Small intestine (tissue), 7 donors: ENCODE measurements around the gene PIN1. TPM values are rescaled to one million over a fixed set of nuclear protein-coding genes. Genes with fewer than 3 reads are reported as not detected.

Source experiments
- DNase-seq, 2 donors: peaks; one replicate each; pipeline versions ENCODE4 v3.0.0 to v3.0.0-alpha.2; 2013
- FAIRE-seq: peaks from 2 replicates; lab custom pipeline; 2012; peaks lifted over from hg19 to GRCh38; lab: Jason Lieb, UNC
- H3K27ac ChIP-seq, 3 donors: one replicate each; pipeline ENCODE4 v1.5.1; 2013; ENCODE audit warnings: low read length in 2 of 3, mild to moderate bottlenecking in 2 of 3, control low read depth in 1 of 3, inconsistent platforms in 1 of 3, low read depth in 1 of 3, moderate library complexity in 1 of 3
- H3K27me3 ChIP-seq, 3 donors: one replicate each; pipeline ENCODE4 v1.6.1; 2013; ENCODE audit warnings: low read length in 3 of 3, inconsistent platforms in 1 of 3; ENCODE audit not compliant: control insufficient read depth in 3 of 3, insufficient read depth in 3 of 3
- H3K36me3 ChIP-seq, 3 donors: one replicate each; pipeline ENCODE4 v1.6.1; 2013; ENCODE audit warnings: low read length in 3 of 3, inconsistent platforms in 1 of 3, low read depth in 1 of 3, mild to moderate bottlenecking in 1 of 3, moderate library complexity in 1 of 3; ENCODE audit not compliant: control insufficient read depth in 3 of 3, insufficient read depth in 2 of 3
- H3K4me1 ChIP-seq, 3 donors: one replicate each; pipeline ENCODE4 v1.6.1; 2013; ENCODE audit warnings: low read length in 2 of 3, inconsistent platforms in 1 of 3, low read depth in 1 of 3, mild to moderate bottlenecking in 1 of 3, moderate library complexity in 1 of 3; ENCODE audit not compliant: control insufficient read depth in 3 of 3, insufficient read depth in 2 of 3
- H3K4me3 ChIP-seq, 3 donors: one replicate each; pipeline ENCODE4 v1.5.1; 2013; ENCODE audit warnings: low read length in 3 of 3, control low read depth in 1 of 3, inconsistent platforms in 1 of 3, low read depth in 1 of 3, mild to moderate bottlenecking in 1 of 3, moderate library complexity in 1 of 3
- H3K9me3 ChIP-seq, 2 donors: one replicate each; pipeline ENCODE4 v1.6.1; 2013; ENCODE audit warnings: low read depth in 1 of 2, low read length in 1 of 2; ENCODE audit not compliant: control insufficient read depth in 2 of 2, insufficient read depth in 1 of 2
- WGBS, 3 donors: extraction: QIAGEN DNeasy Blood & Tissue Kit; methylation state at CpG; one replicate each; pipeline ENCODE4 v1.1.7; 2013; 5-methylcytosine and 5-hydroxymethylcytosine counted together
- polyA plus RNA-seq, 4 donors: library from polyadenylated mRNA; stranded (reverse) in 3 of 4; unstranded in 1 of 4; fragments of 200-250 nt in 3 of 4; fragments of 120-200 nt in 1 of 4; gene quantifications; one replicate each; pipeline versions ENCODE4 v1.2.1 to v1.2.3, GENCODE V29; 2013
- donor health status: healthy with polysubstance abuse.
- donor health status: control.
- donor health status: control.
- donor health status: Bipolar disorder and iron deficiency.
- donor health status: healthy.

PIN1 gene
- polyA plus RNA-seq, 4 donors = 42.5 to 109 (median 82.5) TPM

DNA sequence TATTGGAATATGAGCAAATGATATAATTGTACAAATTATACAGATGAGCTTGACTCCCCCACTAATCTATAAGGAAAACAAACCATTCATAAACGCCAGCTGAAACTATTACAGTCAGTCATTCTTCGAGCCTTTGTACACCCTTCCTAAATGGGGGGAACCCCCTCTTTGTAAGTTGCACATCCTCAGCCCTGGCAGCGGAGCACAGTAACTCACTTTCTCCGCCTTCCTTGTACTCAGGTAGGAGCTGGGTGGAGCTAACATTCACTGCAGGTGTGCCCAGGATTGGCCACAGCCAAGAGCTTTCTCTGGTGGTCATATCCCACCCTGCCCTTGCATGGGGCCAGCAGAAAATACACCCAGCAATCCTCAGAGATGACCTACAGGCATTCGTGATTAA, 28.6 kb downstream of the PIN1 start:
- H3K36me3 ChIP-seq = no peaks in the 10 kb centered on the region

DNA sequence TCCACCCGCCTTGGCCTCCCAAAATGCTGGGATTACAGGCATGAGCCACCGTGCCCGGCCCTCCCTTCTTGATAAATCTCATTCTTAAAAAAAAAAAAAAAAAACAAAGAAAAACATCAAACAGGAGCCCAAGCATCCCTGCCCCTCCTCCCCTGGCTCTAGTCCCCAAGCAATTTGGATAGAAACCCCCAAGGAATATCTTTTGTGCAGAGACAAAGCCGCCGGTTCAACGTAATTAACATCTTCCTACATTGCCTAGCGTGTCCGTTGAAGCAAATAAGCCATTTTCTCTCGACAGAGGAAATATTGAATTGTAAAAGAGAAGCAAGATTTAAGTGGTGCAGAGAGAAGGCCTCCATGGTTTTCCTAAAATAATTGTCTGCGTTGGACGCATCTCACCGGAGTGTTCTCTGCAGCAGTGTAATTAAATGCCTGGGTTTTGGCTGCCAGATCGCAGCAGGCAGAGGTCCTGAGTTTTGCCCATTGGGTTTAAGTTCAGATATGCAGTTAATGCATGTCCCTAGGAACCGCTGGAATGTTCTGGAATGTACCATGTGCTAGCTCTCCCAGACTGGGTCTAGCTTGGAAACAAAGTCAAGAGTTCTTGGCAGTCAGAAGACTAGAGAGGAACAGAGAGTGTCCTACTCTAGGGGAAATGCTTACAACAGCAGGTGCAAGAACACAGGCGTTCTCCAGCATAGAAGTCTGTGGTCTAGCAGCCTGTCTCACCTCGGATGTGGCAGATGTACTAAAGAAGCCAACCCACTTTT, 30.8 kb downstream of the PIN1 start:
- Histone ChIP-seq H3K4me3 (no peak overlapping the region), H3K9me3 (no peaks in the 10 kb centered on the region), H3K27ac (no peak overlapping the region), H3K36me3 (no peaks in the 10 kb centered on the region), H3K4me1 (no peaks in the 10 kb centered on the region), H3K27me3 (no peaks in the 10 kb centered on the region)
- 75 to 82% (median 82%) methylated on average over 16 of the region's 16 CpGs for WGBS, 3 donors
- no peak for FAIRE-seq
- peak in 1 of 2 donors; percentile 50 for DNase-seq

More for the DNA sequence above, 28.6 kb downstream of the PIN1 start:
- Histone ChIP-seq H3K9me3 (no peaks in the 10 kb centered on the region), H3K4me3 (no peak overlapping the region), H3K4me1 (no peaks in the 10 kb centered on the region), H3K27ac (peak overlapping the region in 1 of 3 donors; percentile 6), H3K27me3 (no peaks in the 10 kb centered on the region)
- WGBS, 3 donors = 55 to 73% (median 67%) methylated on average over 5 of the region's 5 CpGs
- no peak for FAIRE-seq
- DNase-seq = no peak

DNA sequence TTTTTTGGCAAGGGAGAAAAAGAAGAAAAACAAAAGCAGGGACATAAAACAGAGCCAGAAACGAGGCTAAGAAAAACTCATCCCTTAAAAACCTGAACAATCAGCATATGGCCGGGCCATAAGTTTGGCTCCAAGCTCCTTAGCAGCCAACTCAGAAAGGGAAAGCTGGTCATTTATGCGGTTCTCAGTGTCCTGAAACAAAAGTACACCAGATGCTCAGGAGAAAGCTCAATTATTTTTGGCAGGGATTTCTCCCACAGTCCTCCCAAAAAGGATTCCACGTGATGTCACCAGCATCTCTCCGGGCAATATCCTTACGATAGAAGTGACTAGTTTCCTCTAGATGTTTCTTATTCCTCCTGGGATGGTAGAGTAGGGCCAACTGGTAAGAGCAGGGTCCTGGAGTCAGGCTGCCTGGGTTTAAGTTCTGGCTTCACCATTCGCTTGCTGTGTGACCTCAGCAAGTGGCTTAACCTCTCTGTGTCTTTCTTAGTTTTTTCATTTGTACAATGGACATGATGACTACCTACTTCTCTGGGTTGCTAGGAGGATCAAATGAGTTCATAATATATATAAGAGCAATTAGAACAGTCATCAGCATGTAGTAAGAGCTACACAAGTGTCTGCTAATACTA, 34.0 kb downstream of the PIN1 start:
- Histone ChIP-seq H3K27ac (no peak overlapping the region), H3K9me3 (no peaks in the 10 kb centered on the region), H3K4me3 (no peak overlapping the region), H3K27me3 (no peaks in the 10 kb centered on the region), H3K36me3 (no peaks in the 10 kb centered on the region), H3K4me1 (no peaks in the 10 kb centered on the region)
- FAIRE-seq (no peak), DNase-seq (no peak)
- 74 to 80% (median 75%) methylated on average over 7 of the region's 7 CpGs for WGBS, 3 donors

DNA sequence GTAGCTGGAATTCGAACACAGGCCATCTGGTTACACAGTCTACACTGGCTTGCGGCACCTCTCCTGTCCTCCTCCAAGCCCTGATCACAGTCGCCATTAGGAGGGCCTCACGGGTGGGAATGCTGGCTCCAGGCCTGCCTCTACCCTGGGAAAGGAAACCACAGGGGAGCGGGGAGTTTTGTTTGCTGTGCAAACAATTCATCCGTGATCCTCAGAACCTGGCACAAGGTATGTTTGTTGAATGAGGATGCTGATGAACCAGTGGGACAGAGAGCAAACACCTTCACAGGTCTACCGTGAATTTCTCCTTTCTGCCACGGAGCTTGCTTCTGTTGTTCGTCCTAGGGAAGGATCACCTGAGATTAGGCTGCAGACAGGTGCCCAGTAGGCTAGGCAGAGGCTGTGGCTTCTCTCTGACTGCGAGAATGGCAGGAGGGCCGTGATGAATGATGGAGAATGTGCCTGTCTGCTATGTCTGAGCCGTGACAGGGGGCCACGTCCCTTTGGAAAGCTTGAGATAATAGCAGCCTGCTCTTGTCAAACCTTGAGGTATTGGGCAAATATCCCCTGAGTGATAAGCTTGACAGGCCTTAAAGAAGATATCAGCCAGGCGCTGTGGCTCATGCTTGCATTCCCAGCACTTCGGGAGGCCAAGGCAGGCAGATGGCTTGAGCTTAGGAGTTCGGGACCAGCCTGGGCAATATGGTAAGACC, 36.7 kb downstream of the PIN1 start:
- Histone ChIP-seq H3K9me3 (no peaks in the 10 kb centered on the region), H3K27ac (no peak overlapping the region), H3K4me3 (no peak overlapping the region), H3K27me3 (no peaks in the 10 kb centered on the region), H3K36me3 (no peaks in the 10 kb centered on the region), H3K4me1 (no peaks in the 10 kb centered on the region)
- WGBS, 3 donors = 28 to 58% (median 37%) methylated on average over 15 to 16 of the region's 16 CpGs
- DNase-seq (no peak), FAIRE-seq (no peak)

DNA sequence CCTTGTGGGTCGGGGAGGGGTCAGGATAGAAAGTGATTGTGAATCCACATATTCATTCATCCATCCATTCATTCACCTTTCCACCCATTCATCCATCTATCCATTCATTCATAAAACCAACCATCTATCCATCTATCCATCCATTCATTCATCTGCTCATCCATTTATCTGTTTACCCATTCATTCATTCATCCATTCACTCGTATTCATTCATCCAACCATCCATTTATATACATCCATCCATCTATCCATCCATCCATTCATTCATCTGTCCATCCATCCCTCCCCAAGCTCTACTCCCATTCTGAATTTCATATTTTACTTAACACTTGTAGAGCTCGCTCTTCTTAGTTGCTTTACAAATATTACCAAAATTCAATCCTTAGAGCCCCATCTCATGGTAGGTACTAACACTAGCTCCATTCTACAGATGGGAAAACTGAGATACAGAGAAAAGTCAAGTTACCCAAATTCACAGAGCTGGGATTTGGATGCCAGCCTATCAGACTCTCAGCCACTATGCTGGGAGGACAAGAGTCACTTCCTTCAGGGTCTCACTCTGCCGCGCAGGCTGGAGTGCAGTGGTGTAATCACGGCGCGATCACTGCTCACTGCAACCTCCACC, 37.6 kb downstream of the PIN1 start:
- Histone ChIP-seq H3K9me3 (no peaks in the 10 kb centered on the region), H3K36me3 (no peaks in the 10 kb centered on the region), H3K4me3 (no peak overlapping the region), H3K27me3 (no peaks in the 10 kb centered on the region), H3K4me1 (no peaks in the 10 kb centered on the region), H3K27ac (no peak overlapping the region)
- no peak for FAIRE-seq
- WGBS, 3 donors = 92 to 93% (median 92%) methylated on average over 8 of the region's 8 CpGs
- no peak for DNase-seq

DNA sequence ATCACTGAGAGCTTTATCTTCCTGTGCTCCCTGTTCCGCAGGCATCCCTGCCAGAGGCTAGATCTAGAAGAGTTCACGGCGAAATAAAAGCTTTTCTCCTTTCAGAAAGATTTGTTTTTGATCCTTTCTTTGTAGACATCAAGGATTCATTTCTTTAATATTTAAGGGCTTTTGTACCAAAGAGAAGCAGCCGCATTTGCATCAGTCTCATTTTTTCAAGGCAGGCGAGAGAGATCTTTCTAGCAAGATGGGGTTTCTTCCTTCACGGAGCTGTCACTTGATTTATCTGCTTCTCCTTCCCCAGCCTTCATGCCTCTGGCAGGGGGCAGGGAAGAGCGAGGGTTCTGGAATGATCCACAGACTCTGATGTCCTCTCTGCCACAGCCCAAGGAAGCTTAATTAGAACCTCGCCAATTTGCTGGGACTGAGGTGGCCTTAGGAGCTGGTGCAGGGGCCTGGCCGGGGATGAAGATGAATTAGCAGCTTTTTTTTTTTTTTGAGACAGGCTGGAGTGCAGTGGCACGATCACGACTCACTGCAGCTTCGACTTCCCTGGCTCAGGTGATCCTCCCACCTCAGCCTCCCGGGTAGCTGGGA, 40.0 kb downstream of the PIN1 start:
- H3K27me3 ChIP-seq = no peaks in the 10 kb centered on the region
- no peak overlapping the region for H3K4me3 ChIP-seq
- WGBS, 3 donors = 70 to 72% (median 71%) methylated on average over 13 of the region's 13 CpGs
- DNase-seq = no peak
- H3K9me3 ChIP-seq = peaks cover 0 to 3% of the 10 kb centered on the region in 2 donors
- no peak for FAIRE-seq
- H3K27ac ChIP-seq = no peak overlapping the region
- no peaks in the 10 kb centered on the region for H3K4me1 ChIP-seq
- no peaks in the 10 kb centered on the region for H3K36me3 ChIP-seq

DNA sequence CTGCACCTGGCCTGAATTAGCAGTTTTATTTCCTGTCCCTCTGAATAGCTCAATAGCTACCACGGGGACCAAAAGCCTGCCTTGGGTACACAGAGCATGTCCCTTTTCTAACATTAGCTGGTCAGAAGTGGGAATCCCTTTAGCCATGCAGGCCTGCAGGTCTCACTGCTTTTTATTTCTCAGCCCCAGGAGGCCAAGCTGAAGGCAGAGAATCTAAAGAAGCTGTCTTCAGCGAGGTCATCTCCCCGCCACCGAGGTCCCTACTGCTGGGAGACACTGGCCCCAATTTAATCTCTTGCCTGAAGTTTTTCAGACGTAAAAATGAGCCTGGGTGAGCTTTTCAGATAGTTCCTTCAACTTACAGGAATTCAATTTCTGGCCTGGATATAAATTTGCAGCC, 40.7 kb downstream of the PIN1 start:
- Histone ChIP-seq H3K27ac (no peak overlapping the region), H3K27me3 (no peaks in the 10 kb centered on the region), H3K9me3 (peaks cover 0 to 3% of the 10 kb centered on the region in 2 donors), H3K36me3 (no peaks in the 10 kb centered on the region), H3K4me1 (no peaks in the 10 kb centered on the region), H3K4me3 (no peak overlapping the region)
- FAIRE-seq = no peak
- DNase-seq = no peak
- 72 to 74% (median 73%) methylated on average over 5 of the region's 5 CpGs for WGBS, 3 donors
